Measurements from ENCODE around the gene PBLD. TPM values are rescaled to one million over a fixed set of nuclear protein-coding genes. Genes with fewer than 3 reads are reported as not detected.

The PBLD gene
- total RNA-seq, 1 experiment from 2014 or later: 5.6 TPM

DNA sequence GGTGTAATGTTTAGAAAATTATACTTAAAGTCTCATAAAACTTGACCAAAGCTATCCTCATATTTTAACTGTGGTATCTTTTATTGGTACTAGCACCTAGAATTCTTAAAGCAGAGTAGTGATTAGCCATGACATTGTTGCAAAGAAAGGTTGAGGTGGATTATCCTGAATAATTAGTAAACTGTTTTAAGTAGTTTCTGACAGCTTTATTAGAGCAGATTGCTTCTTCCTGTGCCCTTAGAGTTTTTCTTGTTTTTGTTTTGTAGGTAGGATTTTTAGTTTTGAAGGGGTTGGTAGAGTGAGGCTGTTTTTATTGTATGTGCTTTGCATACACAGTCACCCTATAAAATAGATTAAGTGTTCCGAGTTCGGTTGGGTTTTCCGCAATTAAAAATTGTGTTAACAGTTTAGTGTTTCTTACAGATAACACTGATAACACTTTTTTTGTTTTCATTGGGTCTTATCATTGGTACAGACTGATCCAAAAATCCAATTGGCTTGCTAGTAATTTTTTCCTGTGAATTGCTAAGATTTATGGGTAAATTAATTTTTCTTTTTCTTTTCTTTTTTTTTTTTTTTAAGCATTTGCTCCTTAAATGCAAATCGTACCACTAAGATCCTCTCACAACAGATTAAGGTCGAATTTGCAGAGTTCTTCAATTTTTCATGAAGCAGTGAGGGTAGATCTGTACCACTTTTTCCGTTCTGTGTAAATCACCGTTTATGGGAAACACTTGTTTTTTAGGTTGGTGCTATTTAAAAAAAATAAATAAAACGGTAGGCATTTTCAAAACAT is 2.1 kb upstream of the PBLD start:
- intact Hi-C loops (cut with micrococcal nuclease): no loop called here
- TF ChIP-seq, protein P1, sequence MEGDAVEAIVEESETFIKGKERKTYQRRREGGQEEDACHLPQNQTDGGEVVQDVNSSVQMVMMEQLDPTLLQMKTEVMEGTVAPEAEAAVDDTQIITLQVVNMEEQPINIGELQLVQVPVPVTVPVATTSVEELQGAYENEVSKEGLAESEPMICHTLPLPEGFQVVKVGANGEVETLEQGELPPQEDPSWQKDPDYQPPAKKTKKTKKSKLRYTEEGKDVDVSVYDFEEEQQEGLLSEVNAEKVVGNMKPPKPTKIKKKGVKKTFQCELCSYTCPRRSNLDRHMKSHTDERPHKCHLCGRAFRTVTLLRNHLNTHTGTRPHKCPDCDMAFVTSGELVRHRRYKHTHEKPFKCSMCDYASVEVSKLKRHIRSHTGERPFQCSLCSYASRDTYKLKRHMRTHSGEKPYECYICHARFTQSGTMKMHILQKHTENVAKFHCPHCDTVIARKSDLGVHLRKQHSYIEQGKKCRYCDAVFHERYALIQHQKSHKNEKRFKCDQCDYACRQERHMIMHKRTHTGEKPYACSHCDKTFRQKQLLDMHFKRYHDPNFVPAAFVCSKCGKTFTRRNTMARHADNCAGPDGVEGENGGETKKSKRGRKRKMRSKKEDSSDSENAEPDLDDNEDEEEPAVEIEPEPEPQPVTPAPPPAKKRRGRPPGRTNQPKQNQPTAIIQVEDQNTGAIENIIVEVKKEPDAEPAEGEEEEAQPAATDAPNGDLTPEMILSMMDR (IDR thresholded peaks at IDR 0.05; ENCODE audit: unreplicated experiment): no peak
- peak overlapping the region; percentile 99 for H3K27ac Mint-ChIP-seq (ENCODE audit: low read depth, unreplicated experiment)
- ChIA-PET CTCF (interaction anchor here (0.6 to 2.7 kb wide), 3 partner anchors 11 to 178 kb away, joined by 4 to 16 read pairs (median 4); no protein-coding TSS in a partner anchor), POLR2A (interaction anchor here (0.6 to 4.0 kb wide), 8 partner anchors 8 to 565 kb away, joined by 3 to 55 read pairs (median 5); partner anchors contain the start of gene HERC4)
- H3K27me3 Mint-ChIP-seq (ENCODE audit: insufficient read depth, unreplicated experiment): no peaks in the 10 kb centered on the region
- no peak for DNase-seq (ENCODE audit: unreplicated experiment)
- H3K4me3 Mint-ChIP-seq (ENCODE audit: unreplicated experiment): peak overlapping the region; percentile 97
- no peaks in the 10 kb centered on the region for H3K9me3 Mint-ChIP-seq (ENCODE audit: unreplicated experiment)
- H3K36me3 Mint-ChIP-seq (ENCODE audit: insufficient read depth, unreplicated experiment): peaks cover 80% of the 10 kb centered on the region
- H3K4me1 Mint-ChIP-seq (ENCODE audit: insufficient read depth, unreplicated experiment): peaks cover 47% of the 10 kb centered on the region
- BruUV-seq (replicated peaks): no TSS peak

DNA sequence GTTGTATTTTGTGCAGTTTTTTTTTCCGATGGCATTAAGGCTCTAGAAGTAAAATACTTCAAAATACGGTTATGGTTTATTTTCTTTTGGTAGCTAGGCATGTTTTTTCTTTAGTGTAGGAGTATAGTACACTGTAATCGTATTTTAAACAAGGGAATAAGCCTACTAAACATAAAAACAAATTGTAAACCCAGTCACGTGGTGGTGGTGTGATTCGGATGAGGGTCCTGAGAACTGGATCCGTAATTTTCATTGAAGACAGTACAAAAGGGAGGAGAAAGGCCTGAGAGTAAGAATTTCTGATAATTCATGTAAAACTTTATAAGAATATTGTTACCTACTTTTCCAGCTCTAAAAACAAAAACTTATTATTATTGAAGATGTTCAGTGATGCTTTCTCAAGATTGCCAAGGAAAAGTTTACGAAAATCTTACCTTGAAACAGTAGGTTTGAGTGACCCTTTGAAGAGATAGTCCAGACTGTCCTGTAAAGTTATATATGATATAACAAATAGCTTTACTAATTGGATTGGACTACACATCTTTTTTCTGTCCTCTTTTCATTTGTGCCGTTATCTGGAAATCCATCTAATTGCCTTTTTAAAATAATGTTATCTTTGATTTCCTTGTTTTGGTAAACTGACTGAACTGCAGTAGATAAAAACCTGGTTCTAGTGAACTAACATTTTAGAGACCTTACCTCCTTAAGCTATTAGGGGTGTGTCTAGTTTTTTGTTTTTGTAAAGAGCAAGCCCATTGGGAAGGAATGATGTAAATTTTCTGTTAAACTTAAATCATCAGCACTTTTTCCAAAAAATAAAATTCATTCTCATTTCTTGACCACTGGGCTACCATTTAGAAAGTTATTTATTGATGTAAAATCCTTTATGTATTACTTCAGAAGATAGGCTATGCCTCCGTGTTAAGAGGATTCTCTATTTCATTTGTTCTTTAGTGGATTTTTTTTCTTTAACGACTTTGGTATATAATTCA is 1.0 kb upstream of the PBLD start:
- Mint-ChIP-seq H3K4me3 (ENCODE audit: unreplicated experiment) (peak overlapping the region; percentile 97), H3K9me3 (ENCODE audit: unreplicated experiment) (no peaks in the 10 kb centered on the region), H3K4me1 (ENCODE audit: insufficient read depth, unreplicated experiment) (peaks cover 41% of the 10 kb centered on the region), H3K27me3 (ENCODE audit: insufficient read depth, unreplicated experiment) (no peaks in the 10 kb centered on the region), H3K27ac (ENCODE audit: low read depth, unreplicated experiment) (peak overlapping the region; percentile 99), H3K36me3 (ENCODE audit: insufficient read depth, unreplicated experiment) (peaks cover 69% of the 10 kb centered on the region)
- CTCF ChIA-PET: interaction anchor here (0.5 to 2.8 kb wide), 14 partner anchors 13 to 1960 kb away, joined by 3 to 16 read pairs (median 4); no protein-coding TSS in a partner anchor
- DNase-seq (ENCODE audit: unreplicated experiment): no peak
- intact Hi-C loops (cut with micrococcal nuclease): no loop called here
- POLR2A ChIA-PET: interaction anchor here (0.6 to 4.0 kb wide), 27 partner anchors 8 to 622 kb away, joined by 3 to 55 read pairs (median 4); partner anchors contain the start of genes CCAR1, DDX21, DNAJC12 and HERC4
- TF ChIP-seq, protein P1 (IDR thresholded peaks at IDR 0.05; ENCODE audit: unreplicated experiment): no peak
- BruUV-seq (replicated peaks): TSS peak; percentile 39

DNA sequence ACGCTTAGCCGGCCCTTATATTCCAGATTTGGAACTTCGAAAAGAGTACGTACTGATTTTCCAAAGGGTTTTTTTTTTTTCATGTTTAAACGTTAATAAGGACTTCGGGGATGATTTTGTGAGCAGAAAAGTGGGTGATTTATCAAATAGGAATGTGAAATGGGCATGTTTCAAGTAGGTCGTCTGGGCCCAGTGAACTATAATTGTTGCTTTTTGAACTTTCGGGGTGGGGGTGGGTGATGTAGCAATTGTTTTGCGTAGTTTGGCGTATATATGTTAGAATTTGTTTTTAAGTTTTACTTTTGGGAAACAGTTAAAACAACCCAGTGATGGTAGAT is 299 bp upstream of the PBLD start:
- no peaks in the 10 kb centered on the region for H3K27me3 Mint-ChIP-seq (ENCODE audit: insufficient read depth, unreplicated experiment)
- TF ChIP-seq, protein P1 (IDR thresholded peaks at IDR 0.05; ENCODE audit: unreplicated experiment): no peak
- peak overlapping the region; percentile 97 for H3K4me3 Mint-ChIP-seq (ENCODE audit: unreplicated experiment)
- DNase-seq (ENCODE audit: unreplicated experiment): no peak
- POLR2A ChIA-PET: interaction anchor here (0.6 to 4.0 kb wide), 30 partner anchors 8 to 623 kb away, joined by 3 to 55 read pairs (median 5); partner anchors contain the start of genes CCAR1, DDX21, HERC4 and RUFY2
- H3K9me3 Mint-ChIP-seq (ENCODE audit: unreplicated experiment): no peaks in the 10 kb centered on the region
- intact Hi-C loops (cut with micrococcal nuclease): no loop called here
- BruUV-seq (replicated peaks): no TSS peak
- peaks cover 41% of the 10 kb centered on the region for H3K4me1 Mint-ChIP-seq (ENCODE audit: insufficient read depth, unreplicated experiment)
- H3K27ac Mint-ChIP-seq (ENCODE audit: low read depth, unreplicated experiment): peak overlapping the region; percentile 99
- CTCF ChIA-PET: interaction anchor here (0.7 to 2.8 kb wide), 8 partner anchors 15 to 1712 kb away, joined by 3 to 14 read pairs (median 4); no protein-coding TSS in a partner anchor
- peaks cover 62% of the 10 kb centered on the region for H3K36me3 Mint-ChIP-seq (ENCODE audit: insufficient read depth, unreplicated experiment)

Measured in MCF 10A (cell line).